Gastroesophageal sphincter (tissue), 4 donors: ENCODE data around the gene UVRAG. TPM values are rescaled to one million over a fixed set of nuclear protein-coding genes. Genes with fewer than 3 reads are reported as not detected.

Experiments used
- ATAC-seq: fragments of 150-250 bp; one replicate; pipeline ENCODE4 v1.9.1; 2016; ENCODE audit warnings: mild to moderate bottlenecking, moderate library complexity
- H3K27ac ChIP-seq, 4 donors: fragments of 200-600 bp; sonication (generic) in 3 of 4; 1 replicate in 3 of 4; 2 replicates in 1 of 4; pipeline ENCODE4 v1.5.1; 2016 to 2019
- H3K27me3 ChIP-seq: fragments of 200-600 bp; sonication (generic); one replicate; pipeline ENCODE4 v1.5.1; 2019
- H3K36me3 ChIP-seq, 2 donors: fragments of 200-600 bp; sonication (generic); one replicate each; pipeline ENCODE4 v1.5.1; 2019; ENCODE audit warnings: control low read depth in 1 of 2
- H3K4me1 ChIP-seq, 3 donors: fragments of 200-600 bp; sonication (generic); 1 replicate in 2 of 3; 2 replicates in 1 of 3; pipeline ENCODE4 v1.5.1; 2016 to 2019; ENCODE audit warnings: control low read depth in 2 of 3
- H3K4me3 ChIP-seq, 2 donors: fragments of 200-600 bp; sonication (generic); one replicate each; pipeline ENCODE4 v1.5.1; 2019; ENCODE audit warnings: mild to moderate bottlenecking in 1 of 2, moderate library complexity in 1 of 2
- H3K9me3 ChIP-seq, 3 donors: fragments of 200-600 bp; sonication (generic); one replicate each; pipeline ENCODE4 v1.5.1; 2017 to 2019; ENCODE audit warnings: control low read depth in 2 of 3
- EP300 ChIP-seq: sonication (generic); formaldehyde crosslinking; IDR thresholded peaks from one replicate; pipeline ENCODE4 v1.6.1; 2017; ENCODE audit warnings: antibody characterized with exemption, mild to moderate bottlenecking
- POLR2A ChIP-seq, 2 donors: fragments of 450-650 bp; IDR thresholded peaks; one replicate each; pipeline ENCODE4 v1.6.1; 2017; ENCODE audit warnings: antibody characterized with exemption in 2 of 2, mild to moderate bottlenecking in 2 of 2, moderate library complexity in 1 of 2
- POLR2AphosphoS5 ChIP-seq: sonication (generic); formaldehyde crosslinking; IDR thresholded peaks from one replicate; pipeline ENCODE4 v1.6.1; 2017; ENCODE audit warnings: antibody characterized with exemption
- WGBS, 2 donors: methylation state at CpG; one replicate each; pipeline ENCODE4 v1.1.5; 2018; ENCODE audit warnings: low coverage in 1 of 2; 5-methylcytosine and 5-hydroxymethylcytosine counted together
- total RNA-seq, 4 donors: library from RNA; depleted of rRNA; stranded (reverse); fragments of >200 nt; gene quantifications; one replicate each; pipeline ENCODE4 v1.1.0, GENCODE V29; 2016
- TF ChIP-seq, protein P1 (sequence below), 4 experiments: fragments of 200-600 bp in 2 of 4; fragments of 450-650 bp in 2 of 4; sonication (generic) in 1 of 4; IDR thresholded peaks; one replicate each; pipeline ENCODE4 v1.5.1; 2017 to 2019; ENCODE audit warnings: antibody characterized with exemption in 4 of 4, mild to moderate bottlenecking in 2 of 4, moderate library complexity in 2 of 4

Gene UVRAG
- total RNA-seq, 4 donors from 2014 or later: 28.1 to 50.1 (median 34.7) TPM

DNA sequence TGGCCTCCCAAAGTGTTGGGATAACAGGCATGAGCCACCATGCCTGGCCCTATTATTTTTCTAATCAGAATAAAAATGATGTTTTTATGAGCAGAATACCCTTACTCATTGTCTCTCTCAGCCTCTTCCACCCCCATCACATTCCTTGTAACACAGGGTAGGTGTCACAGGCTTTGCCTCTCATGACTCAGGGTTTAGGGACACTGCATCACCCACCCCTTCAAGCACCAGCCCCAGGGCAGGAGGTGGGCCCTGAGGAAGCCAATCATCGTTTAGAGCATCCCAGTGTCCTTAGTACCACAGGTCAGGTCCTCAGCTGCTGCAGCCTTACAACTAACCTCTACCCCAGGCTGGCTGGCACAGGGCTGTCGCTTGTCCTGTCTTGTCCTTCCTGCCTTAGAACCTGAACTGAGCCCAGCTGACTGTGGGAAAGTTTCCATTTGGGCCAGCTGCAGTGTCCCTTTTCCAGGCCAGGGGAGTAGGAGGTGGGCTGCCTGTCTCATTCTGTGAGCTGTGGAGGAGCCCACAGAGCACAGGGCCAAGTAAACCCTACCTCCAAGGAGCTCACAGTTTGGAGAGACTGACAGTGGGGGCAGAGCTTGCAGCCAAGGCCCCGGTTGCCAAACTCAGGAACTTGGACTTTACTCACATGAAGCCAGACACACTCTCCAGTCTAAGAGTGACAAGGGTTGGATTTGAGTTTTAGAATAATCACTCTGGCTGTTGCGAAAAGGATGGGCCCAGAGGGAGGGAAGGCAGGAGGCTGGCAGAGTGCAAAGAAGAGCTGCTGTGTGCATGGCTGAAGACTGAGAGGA lies 19.5 kb upstream of the UVRAG start:
- Histone ChIP-seq H3K4me3 (no peak overlapping the region), H3K27ac (no peak overlapping the region), H3K36me3 (no peaks in the 10 kb centered on the region), H3K9me3 (no peaks in the 10 kb centered on the region), H3K27me3 (no peaks in the 10 kb centered on the region), H3K4me1 (no peaks in the 10 kb centered on the region)
- TF ChIP-seq, protein P1, sequence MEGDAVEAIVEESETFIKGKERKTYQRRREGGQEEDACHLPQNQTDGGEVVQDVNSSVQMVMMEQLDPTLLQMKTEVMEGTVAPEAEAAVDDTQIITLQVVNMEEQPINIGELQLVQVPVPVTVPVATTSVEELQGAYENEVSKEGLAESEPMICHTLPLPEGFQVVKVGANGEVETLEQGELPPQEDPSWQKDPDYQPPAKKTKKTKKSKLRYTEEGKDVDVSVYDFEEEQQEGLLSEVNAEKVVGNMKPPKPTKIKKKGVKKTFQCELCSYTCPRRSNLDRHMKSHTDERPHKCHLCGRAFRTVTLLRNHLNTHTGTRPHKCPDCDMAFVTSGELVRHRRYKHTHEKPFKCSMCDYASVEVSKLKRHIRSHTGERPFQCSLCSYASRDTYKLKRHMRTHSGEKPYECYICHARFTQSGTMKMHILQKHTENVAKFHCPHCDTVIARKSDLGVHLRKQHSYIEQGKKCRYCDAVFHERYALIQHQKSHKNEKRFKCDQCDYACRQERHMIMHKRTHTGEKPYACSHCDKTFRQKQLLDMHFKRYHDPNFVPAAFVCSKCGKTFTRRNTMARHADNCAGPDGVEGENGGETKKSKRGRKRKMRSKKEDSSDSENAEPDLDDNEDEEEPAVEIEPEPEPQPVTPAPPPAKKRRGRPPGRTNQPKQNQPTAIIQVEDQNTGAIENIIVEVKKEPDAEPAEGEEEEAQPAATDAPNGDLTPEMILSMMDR (IDR thresholded peaks at IDR 0.05): no peak
- no peak for TF ChIP-seq POLR2A (IDR thresholded peaks at IDR 0.05)
- no peak for TF ChIP-seq POLR2AphosphoS5
- no peak for TF ChIP-seq EP300
- ATAC-seq: no peak
- WGBS, 2 donors: 29 to 88% methylated on average over 1 of the region's 4 CpGs

DNA sequence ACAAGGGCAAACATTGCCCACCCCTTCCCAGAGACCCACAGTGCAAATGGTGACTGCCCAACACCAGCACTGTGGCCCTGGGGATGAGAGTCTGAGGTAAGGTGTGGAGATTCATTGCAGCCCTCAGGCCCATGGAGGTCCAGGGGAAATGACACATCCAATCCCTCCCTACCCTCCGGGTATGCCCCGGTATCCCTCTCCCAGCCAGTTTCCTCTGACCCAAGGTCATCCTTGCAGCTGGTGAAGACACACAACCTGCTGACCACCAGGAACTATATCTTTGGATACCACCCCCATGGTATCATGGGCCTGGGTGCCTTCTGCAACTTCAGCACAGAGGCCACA lies 18.9 kb upstream of the UVRAG start:
- ATAC-seq: no peak
- no peak overlapping the region for H3K27ac ChIP-seq
- H3K4me3 ChIP-seq: no peak overlapping the region
- no peak for TF ChIP-seq POLR2A (IDR thresholded peaks at IDR 0.05)
- TF ChIP-seq, protein P1 (IDR thresholded peaks at IDR 0.05): no peak
- TF ChIP-seq POLR2AphosphoS5: no peak
- TF ChIP-seq EP300: no peak
- no peaks in the 10 kb centered on the region for H3K4me1 ChIP-seq
- 100% methylated on average over 1 of the region's 2 CpGs; no CpG with 5 or more reads in 1 of the 2 donors for WGBS, 2 donors
- H3K36me3 ChIP-seq: no peaks in the 10 kb centered on the region
- no peaks in the 10 kb centered on the region for H3K9me3 ChIP-seq
- H3K27me3 ChIP-seq: no peaks in the 10 kb centered on the region

DNA sequence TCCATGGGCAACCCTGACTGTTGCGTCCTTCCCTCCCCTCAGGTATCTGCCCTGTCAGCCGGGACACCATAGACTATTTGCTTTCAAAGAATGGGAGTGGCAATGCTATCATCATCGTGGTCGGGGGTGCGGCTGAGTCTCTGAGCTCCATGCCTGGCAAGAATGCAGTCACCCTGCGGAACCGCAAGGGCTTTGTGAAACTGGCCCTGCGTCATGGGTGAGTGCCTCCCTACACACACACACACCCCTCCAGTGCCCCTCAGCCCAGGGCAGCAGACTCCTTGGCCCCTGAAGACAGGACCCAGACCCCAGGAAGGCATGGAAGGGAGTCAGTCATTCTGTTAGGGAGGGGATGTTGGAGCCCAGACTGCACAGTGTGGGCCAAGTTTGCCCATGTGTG lies 17.9 kb upstream of the UVRAG start:
- ATAC-seq: no peak

DNA sequence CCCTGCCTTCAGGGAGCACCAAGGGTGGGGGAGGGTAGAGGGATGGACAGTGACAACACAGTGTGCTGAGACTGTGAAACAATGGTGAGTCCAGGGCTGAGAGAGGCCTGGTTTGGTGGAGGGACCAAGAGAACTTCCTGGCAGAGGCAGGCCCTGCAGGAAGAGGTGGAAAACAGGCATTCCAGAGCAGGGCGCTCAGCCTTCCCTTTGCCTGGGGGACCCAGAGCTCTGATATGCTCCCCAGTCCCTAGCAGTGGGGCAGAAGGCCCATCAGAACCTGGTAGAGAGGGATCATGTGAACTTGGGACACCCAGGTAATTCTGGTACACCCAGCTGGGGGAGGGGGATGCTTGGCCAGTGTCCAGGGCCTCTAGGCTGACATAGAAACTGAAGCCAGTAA lies 17.2 kb upstream of the UVRAG start:
- Histone ChIP-seq H3K4me1 (no peaks in the 10 kb centered on the region), H3K4me3 (no peak overlapping the region), H3K36me3 (no peaks in the 10 kb centered on the region), H3K27ac (no peak overlapping the region), H3K27me3 (no peaks in the 10 kb centered on the region), H3K9me3 (no peaks in the 10 kb centered on the region)
- no CpG with 5 or more reads among the region's 1 CpG for WGBS, 2 donors
- no peak for ATAC-seq
- TF ChIP-seq POLR2A (IDR thresholded peaks at IDR 0.05) (no peak), POLR2AphosphoS5 (no peak)
- TF ChIP-seq, protein P1 (IDR thresholded peaks at IDR 0.05): no peak

More for the DNA sequence above, 17.9 kb upstream of the UVRAG start:
- Histone ChIP-seq H3K4me1 (no peaks in the 10 kb centered on the region), H3K27ac (no peak overlapping the region), H3K9me3 (no peaks in the 10 kb centered on the region), H3K27me3 (no peaks in the 10 kb centered on the region), H3K36me3 (no peaks in the 10 kb centered on the region), H3K4me3 (no peak overlapping the region)
- 89 to 100% methylated on average over 1 of the region's 8 CpGs for WGBS, 2 donors
- no peak for TF ChIP-seq POLR2AphosphoS5
- TF ChIP-seq POLR2A (IDR thresholded peaks at IDR 0.05): no peak
- TF ChIP-seq, protein P1 (IDR thresholded peaks at IDR 0.05): no peak
- no peak for TF ChIP-seq EP300

DNA sequence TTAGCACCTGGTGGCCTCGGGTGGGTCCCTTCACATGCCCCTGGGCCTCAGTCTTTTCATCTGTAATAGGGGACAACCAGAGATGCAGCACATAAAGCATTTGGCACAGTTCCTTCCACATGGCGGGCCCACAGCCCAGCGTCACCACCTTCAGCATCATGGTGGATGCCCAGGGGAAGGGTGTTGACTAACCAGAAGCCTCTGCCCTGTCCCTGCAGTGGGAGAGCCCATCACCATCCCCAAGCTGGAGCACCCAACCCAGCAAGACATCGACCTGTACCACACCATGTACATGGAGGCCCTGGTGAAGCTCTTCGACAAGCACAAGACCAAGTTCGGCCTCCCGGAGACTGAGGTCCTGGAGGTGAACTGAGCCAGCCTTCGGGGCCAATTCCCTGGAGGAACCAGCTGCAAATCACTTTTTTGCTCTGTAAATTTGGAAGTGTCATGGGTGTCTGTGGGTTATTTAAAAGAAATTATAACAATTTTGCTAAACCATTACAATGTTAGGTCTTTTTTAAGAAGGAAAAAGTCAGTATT lies 14.8 kb upstream of the UVRAG start:
- H3K9me3 ChIP-seq: no peaks in the 10 kb centered on the region
- no peak overlapping the region for H3K27ac ChIP-seq

More for the DNA sequence above, 14.8 kb upstream of the UVRAG start:
- ATAC-seq: no peak
- WGBS, 2 donors: 97% methylated on average over 4 of the region's 8 CpGs; no CpG with 5 or more reads in 1 of the 2 donors
- no peaks in the 10 kb centered on the region for H3K4me1 ChIP-seq
- H3K27me3 ChIP-seq: no peaks in the 10 kb centered on the region
- no peaks in the 10 kb centered on the region for H3K36me3 ChIP-seq
- no peak overlapping the region for H3K4me3 ChIP-seq
- TF ChIP-seq, protein P1 (IDR thresholded peaks at IDR 0.05): no peak
- TF ChIP-seq POLR2AphosphoS5: no peak
- TF ChIP-seq POLR2A (IDR thresholded peaks at IDR 0.05): no peak
- no peak for TF ChIP-seq EP300
